DND-41 (cell line): Measurements from ENCODE around the gene MICAL3.

Source experiments
- EZH2 ChIP-seq: IDR thresholded peaks from 3 replicates; pipeline ENCODE4 v1.6.1; 2012; ENCODE audit warnings: borderline replicate concordance, low read depth, mild to moderate bottlenecking, moderate library complexity, low read length, inconsistent platforms; ENCODE audit not compliant: severe bottlenecking
- TF ChIP-seq, protein P1 (sequence below): IDR thresholded peaks from 2 replicates; pipeline ENCODE4 v1.5.1; 2012; ENCODE audit warnings: borderline replicate concordance, low read length, moderate library complexity, mild to moderate bottlenecking; ENCODE audit not compliant: poor library complexity, severe bottlenecking; ENCODE audit errors: extremely low read depth

DNA sequence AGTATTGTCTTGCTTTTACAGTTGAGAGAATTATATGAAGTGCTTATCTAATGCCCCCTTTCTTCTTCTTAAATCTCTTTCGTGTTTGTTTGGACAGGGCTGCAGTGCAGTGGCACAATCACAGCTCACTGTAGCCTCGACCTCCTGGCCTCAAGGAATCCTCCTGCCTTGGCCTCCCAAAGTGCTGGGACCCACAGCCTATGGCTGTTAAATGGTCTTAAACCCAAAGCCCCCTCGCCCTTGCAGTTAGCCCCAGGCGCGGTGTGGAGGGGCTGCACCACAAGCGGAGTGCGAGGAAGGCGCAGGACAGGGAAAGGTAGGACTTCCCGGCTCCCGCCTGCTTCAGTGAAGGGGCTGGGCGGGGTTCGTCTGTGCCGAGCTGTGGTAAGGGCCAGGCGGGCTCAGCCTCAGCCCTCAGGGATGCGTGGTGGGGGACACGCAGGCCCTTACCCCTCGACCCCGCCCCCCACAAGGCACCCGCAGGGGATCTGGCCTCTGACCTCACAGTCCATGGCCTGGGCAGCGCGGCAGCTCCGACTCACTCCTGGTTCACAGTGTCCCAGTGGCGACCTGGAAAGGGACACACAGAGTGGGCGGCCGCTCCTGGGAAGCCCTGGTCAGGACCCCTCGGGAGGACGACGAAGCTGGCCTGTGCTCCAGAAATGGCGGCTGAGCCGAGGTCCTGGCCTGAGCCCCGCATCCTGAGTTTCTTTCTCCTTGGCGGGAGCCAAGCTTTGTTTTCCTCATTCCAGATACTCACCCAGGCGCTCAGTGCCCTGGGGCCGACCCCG is 274.6 kb downstream of the MICAL3 start:
- TF ChIP-seq, protein P1, sequence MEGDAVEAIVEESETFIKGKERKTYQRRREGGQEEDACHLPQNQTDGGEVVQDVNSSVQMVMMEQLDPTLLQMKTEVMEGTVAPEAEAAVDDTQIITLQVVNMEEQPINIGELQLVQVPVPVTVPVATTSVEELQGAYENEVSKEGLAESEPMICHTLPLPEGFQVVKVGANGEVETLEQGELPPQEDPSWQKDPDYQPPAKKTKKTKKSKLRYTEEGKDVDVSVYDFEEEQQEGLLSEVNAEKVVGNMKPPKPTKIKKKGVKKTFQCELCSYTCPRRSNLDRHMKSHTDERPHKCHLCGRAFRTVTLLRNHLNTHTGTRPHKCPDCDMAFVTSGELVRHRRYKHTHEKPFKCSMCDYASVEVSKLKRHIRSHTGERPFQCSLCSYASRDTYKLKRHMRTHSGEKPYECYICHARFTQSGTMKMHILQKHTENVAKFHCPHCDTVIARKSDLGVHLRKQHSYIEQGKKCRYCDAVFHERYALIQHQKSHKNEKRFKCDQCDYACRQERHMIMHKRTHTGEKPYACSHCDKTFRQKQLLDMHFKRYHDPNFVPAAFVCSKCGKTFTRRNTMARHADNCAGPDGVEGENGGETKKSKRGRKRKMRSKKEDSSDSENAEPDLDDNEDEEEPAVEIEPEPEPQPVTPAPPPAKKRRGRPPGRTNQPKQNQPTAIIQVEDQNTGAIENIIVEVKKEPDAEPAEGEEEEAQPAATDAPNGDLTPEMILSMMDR = no peak
- no peak for TF ChIP-seq EZH2
